GM18858 (cell line): ENCODE results near the gene RBM34.
"Not testable (repeated sequence)": the region's sequence is repeated elsewhere in the genome, so short reads cannot be mapped to it uniquely, and the experiment has no call there.

Experiments
- ATAC-seq: cut with Tn5 transposase; IDR thresholded peaks from one replicate; pipeline ENCODE4 v1.9.1; 2021; ENCODE audit not compliant: unreplicated experiment

The RBM34 gene, protein sequence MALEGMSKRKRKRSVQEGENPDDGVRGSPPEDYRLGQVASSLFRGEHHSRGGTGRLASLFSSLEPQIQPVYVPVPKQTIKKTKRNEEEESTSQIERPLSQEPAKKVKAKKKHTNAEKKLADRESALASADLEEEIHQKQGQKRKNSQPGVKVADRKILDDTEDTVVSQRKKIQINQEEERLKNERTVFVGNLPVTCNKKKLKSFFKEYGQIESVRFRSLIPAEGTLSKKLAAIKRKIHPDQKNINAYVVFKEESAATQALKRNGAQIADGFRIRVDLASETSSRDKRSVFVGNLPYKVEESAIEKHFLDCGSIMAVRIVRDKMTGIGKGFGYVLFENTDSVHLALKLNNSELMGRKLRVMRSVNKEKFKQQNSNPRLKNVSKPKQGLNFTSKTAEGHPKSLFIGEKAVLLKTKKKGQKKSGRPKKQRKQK

DNA sequence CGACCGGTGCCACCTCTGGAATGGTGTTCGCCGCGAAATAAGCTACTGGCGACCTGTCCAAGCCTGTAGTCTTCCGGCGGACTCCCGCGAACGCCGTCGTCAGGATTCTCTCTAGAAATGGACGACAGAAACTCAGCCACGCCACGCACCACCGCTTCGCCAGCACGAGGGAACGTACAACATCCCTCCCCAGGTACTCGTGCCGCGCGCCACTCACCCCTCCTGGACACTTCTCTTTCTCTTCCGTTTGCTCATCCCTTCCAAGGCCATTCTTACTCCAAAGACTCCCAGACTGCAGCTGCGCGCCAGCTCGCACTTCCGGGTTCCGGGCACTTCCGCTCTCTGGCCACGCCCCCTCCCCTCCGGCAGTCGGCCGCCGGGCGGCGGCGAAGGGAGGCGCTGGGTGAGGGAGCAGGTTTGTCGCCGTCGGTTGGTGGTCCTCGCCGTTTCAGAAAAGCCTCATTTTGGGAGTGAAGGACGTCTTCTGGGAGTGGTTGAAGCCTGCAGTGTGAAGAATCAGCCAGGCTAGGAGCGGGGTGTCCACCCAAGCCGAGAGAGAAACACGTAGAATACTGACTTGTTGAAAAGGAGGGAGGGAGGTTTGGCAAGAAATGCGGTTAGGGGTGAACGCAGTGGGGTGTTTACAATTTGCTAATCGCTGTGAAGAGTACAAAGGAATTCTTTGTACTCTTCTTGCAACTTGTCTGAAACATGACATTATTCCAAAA lies at the start of gene RBM34:
RBM34 (minus strand) TSS at position 294 of the 728 bp plus-strand sequence; CDS start at position 270, 24 bp downstream.
- ATAC-seq: peak; percentile 80

DNA sequence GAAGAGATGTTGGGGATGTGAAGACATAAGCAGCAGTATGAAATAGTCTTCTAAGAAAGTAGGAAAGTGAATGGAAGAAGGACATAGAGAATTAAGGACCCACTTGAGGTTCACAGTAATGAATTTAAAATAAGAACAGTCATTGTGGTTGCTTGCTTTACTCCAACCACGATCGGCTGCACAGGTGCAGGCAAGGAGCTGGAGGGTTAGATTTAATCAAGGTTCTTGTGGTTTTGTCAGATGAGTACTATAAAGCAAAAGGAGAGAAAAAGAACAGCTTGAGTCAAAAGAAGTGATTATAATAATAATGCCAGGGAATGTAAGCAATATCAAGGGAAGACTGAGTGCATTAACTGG lies 46.1 kb upstream of the RBM34 start:
- no peak for ATAC-seq

DNA sequence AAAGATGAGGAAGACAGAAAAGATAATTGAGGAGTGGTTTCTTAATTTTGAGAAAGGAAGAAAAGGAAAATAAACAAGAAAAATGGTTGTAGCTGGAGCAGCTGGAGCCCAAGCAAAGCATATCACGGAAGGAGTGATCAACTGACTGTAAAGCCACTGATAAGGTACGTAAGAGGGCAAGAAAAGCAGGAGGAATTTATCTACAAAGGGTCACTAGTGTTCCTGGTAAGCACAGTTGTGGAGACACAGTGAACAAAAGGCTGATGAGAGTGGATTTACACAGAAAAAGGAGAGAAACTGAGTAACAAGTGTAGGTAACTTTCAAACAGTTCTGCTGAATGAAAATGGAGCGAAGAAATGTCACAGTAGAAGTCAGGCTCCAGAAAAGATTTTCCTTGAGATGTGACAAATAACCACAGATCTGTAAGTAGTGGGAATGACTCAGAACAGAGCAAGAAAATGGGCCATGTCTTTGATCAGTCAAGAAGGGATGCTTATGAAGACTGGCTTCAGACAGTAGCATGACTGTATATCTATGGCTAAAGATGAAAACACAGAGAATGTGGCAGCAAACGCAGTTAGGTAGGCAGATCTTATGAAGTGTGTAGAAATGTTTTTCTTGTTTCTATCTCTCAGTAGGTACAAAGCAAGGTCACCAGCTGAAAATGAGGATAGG lies 45.6 kb upstream of the RBM34 start:
- ATAC-seq: no peak

DNA sequence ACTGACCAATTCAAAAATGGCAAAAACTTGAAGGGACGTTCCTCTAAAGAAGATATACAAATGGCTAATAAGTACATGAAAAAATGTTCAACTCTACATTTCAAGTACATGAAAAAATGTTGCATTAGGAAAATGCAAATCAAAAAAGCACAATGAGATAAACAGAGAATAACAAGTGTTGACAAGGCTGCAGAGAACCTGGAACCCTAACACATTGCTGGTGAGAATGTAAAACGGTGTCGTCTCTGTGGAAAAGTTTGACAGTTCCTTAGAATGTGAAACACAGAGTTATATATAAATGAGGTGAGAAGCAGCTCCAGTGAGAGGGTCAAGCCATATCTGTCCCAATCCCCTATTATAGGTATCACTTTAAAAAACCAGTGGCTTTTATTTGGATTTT lies 44.6 kb upstream of the RBM34 start:
- ATAC-seq: no peak

DNA sequence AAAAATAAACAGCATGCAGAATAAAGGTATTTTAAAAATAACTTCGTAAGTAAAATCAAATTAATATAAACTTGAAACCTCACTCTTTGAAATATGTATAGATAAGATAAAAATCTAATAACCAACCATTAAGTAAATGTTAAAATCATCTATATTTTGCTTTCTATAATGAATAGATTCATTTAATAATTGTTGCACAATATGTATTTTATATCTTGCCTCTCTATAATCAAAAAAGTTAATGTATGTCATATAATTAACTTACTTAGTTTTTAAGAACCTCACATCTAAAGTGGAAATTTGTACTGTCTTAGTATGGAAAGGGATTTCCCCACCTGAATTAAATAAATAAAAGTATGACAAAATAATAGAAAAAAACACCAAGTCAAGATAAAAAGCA lies 42.4 kb upstream of the RBM34 start:
- no peak for ATAC-seq

DNA sequence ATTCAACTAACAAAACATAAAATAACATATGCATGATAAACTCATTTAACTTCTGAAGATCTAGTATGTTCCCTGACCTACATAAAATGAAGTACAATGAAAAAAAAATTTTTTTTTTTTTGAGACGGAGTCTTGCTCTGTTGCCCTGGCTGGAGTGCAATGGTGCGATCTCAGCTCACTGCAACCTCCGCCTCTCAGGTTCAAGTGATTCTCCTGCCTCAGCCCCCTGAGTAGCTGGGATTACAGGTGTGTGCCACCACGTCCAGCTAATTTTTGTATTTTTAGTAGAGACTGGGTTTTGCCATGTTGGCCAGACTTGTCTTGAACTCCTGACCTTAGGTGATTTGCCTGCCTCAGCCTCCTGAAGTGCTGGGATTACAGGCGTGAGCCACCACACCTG lies 41.4 kb upstream of the RBM34 start:
- not testable (repeated sequence) for ATAC-seq

DNA sequence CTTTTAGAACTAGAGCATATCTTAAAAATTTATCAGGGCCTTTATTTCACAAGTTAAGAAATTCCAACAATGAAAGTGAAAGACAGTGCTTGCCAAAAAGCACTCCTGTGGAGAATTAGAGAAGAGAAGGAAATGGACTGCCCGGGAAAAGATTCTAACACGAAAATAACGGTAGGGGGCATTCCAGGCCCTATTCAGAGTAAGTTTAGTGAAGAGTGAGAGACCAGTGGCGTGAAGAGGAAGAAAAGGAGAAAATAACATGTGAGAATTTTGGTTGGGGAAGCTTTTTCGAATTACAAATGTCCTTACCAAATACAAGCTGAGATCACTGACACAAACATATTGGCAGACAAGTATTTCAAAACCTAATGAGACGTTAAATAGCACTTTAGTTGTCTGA lies 38.4 kb upstream of the RBM34 start:
- ATAC-seq: no peak

DNA sequence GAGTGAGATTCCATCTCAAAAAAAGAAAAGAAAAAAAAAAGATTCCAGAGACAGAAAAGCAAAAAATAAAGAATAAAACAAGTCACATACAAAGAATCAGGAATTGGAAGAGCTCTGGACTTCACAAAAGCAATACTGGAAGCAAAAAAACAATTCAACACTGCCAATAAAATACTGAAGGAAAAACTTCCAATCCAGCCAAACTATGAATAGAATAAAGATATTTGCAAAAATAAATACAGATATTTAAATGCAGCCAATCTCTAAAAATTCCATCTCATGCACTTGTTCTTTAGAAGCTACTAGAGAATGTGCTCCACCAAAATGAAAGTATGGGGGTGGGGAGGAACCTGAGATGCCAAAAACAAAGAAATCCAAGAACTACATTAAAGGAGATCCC lies 29.4 kb upstream of the RBM34 start:
- no peak for ATAC-seq

DNA sequence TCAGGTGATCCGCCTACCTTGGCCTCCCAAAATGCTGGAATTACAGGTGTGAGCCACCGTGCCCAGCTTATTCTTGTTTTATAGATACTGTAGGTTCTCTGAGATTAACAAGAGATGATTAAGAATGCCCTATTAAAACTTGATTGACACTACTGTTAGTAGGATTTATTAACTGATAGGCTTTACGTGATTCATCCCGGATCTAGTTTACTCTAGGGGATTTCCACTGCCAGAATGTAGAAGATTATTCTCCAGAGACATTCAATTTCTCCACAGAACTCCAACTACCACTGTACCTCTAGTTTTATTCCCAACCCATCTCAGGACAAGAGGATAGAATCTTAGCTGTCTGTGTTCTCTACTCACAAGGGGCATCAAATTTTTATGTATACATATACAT lies 26.3 kb upstream of the RBM34 start:
- no peak for ATAC-seq

DNA sequence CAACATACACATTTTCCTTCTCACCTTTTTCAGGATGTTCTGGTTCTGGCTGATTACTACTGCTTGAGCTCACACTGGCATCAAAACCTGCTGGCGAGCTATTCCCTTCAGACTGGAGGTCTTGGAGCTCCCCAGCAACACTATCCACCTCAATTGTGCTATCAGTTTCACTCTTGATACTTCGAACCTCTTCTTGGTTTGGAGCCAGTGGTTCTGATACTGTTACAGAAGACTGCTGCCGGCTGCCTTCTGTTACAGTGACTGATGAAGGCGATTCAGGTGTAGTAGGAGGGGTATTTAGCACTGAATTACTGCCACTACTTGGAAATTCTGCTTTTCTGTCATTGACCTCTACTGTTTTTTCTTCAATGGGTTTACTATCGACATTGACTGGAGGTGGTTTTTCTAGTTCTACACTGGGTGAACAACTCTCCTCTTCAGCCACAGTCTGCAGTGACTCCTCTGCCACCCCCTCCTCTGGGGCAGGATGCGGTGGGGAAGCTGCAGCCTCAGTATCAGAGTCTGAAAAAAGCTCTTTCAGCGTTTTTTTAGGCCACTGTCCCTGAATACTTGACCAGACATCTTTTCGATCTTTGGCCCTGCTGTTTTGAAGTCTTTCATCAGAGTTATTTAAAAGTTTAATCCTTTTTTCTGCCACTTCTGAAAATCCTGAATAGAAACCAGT lies 20.7 kb upstream of the RBM34 start:
- ATAC-seq: no peak

DNA sequence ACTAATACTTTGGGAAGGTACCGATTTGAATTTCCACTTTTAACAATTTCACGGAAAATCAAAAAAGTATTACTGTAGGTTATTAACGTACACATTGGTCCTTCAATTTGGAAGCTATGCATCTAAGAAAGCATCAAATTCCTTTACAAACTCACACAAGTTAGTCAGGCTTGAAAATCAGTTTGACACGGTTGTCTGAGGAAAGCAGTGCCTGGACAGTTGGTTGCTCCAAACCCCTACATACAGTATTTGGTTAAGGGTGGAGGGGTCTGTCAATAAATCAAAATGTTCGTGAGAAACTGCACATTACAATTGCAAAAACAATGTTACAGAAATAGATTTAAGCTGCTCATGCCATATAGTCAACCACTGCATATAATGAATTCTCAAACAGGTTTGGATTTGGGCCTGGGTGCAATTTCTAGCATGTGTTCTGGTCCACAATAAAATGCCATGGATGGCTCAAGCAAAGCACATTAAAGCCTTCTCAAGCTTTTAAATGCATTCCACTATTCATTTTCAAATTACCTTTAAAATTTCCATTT lies 19.9 kb upstream of the RBM34 start:
- ATAC-seq: no peak

DNA sequence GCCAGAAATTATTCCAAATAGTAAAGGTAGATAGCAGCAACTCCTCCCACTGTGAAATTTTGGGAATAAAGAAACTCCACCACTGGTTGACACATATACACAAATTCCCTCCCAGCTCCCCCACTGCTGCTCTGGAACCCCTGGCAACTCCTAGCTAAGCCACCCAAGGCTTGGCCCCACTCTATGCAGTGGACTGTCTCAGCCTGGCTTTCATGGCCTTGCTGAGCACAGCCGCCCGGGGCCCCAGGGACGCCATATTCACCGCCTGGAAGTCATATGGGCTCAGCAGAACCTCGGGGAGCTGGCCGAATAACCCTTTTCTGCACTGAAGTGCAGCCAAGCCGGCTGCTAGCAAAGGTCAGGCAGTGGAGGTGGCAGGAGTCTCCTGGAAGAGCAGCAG lies 15.4 kb upstream of the RBM34 start:
- ATAC-seq: no peak

DNA sequence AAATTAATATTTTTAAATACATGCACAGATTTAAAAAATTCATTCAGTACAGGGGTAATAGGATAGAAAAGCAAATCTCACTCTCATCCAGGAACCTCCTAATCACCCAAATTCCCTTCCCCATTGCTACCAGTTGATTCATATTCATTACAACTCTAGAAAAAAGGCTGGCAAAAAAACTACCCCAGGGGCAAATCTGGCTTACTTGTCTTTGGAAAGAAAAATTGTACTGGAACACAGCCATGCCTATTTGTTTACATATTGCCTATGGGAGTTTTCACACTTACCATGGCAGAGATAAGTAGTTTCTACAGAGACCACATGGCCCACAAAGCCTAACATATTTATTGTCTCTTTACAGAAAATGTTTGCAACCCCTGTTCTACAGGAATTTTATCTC lies 8.9 kb upstream of the RBM34 start:
- no peak for ATAC-seq

DNA sequence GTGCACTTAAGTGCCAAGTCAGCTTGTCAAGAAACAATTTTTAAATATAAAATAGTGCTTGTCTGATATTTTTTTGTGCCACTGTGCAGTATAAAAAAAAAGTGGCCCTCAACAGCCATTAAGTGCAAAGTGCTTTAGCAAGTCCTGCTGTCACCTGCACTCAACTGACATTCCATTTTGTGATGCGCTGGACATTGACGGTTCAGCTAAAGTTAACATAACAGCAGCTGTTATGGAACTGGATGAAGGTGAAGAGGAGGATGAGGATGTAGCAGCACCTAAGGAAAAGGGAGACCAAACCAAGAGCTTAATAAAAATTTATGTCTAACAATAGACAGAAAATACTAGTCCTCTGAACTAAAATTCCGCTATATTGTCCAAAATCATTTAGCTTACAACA lies 7.3 kb upstream of the RBM34 start:
- ATAC-seq: no peak

DNA sequence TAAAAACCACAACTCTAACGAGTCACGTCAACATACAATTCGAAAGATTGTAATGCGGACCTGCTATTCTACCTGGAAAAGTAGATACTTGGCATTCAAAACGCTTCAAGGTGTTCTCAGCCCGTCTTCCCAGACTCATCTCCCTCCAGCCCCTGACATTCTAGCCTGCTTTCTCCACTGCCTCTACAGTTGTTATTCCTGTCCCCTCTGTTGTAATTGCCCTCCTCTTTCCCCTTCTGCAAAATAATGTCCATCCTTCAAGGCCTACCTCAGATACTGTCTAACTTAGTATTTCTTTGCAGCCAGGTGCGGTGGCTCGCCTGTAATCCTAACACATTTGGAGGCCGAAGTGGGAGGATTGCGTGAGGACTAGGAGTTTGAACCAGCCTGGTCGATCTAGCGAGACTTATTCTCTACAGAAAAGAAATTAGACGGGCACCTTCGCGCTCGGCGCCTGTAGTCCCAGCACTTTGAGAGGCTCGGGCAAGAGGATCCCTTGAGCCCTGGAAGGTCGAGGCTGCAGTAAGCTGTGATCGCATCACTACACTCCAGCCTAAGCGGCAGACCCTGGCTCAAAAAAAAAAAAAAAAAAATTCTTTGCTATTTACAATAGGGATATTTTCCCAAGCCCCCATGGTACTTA lies 756 bp upstream of the RBM34 start:
- no peak for ATAC-seq

DNA sequence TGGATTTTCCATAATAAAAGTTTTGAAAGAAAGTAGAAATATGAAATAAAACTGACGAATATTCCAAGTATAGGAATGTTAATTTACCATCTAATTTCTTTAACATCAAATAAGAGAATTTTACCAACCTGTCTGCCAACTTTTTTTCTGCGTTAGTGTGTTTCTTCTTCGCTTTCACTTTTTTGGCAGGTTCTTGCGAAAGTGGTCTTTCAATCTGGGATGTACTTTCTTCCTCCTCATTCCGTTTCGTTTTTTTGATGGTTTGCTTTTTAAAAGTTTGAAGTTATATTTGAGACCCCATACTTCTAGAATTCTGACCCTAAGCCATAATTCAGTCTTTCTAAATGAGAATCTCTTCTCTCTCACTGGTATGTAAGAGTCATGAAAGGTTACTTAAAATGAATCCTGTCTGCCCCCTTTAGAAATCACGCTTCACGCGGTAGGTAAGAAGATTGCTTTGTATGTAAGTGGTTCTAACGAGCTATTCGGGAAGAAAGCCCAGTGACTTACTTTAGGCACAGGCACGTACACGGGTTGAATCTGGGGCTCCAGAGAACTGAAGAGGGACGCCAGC lies 580 bp downstream of the RBM34 start:
- peak; percentile 23 for ATAC-seq

DNA sequence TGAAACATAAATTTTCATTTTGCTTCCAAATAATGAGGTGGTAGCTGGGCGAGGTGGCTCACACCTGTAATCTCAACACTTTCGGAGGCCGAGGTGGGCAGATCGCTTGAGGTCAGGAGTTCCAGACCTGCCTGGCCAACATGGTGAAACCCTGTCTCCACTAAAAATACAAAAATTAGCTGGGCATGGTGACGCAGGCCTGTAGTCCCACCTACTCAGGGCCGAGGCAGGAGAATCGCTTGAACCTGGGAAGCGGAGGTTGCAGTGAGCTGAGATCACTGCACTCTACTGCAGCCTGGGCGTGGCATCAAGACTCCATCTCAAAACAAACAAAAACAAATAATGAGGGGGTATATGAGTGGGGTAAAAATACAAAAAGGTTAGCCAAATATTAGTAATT lies 1.1 kb downstream of the RBM34 start:
- not testable (repeated sequence) for ATAC-seq

DNA sequence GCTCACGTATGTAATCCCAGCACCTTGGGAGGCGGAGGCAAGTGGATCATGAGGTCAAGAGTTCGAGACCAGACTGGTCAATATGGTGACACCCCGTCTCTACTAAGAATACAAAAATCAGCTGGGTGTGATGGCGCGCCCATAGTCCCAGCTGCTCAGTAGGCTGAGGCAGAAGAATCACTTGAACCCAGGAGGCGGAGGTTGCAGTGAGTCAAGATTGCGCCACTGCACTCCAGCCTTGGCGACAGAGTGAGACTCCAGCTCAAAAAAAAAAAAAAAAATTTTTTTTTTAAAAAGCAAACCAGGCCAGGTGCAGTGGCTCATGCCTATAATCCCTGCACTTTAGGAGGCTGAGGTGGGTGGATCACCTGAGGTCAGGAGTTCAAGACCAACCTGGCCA lies 1.8 kb downstream of the RBM34 start:
- not testable (repeated sequence) for ATAC-seq

DNA sequence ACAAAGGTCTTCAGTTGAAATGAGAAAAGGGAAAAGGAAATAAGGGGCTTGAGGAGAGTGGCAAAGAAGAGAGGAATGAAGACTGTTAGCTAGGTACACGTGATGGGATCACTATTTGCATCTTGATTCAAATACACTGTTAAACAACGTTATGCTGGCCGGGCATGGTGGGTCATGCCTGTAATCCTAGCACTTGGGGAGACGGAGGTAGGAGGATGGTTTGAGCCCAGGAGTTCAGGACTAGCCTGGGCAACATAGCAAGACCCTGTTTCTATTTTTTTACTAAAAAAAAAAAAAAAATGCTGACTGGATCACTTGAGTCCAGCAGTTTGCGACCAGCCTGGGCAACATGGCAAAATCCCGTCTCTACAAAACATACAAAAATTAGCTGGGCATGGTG lies 2.4 kb downstream of the RBM34 start:
- no peak for ATAC-seq

DNA sequence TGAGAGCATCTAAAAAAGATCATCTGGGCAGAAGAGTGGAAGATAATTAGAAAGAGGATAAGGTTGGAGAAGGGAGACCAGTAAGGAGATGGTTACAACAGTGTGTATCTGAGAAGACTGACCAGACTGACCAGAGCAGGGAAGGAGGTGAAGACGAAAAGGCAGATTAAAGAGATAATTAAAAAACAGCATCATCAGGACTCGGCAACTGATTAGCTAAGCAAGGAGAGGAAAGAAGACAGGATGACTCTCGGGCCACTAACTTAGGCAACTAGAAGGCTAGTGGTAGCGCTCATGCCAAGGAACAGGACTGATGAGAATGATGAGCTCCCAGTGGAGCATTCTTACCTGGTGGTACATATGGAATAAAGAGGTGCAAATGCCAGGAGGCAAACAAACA lies 3.9 kb downstream of the RBM34 start:
- no peak for ATAC-seq
